Measurements from ENCODE around the gene MARCKS. TPM values are rescaled to one million over a fixed set of nuclear protein-coding genes. Genes with fewer than 3 reads are reported as not detected.

MARCKS gene
- total and polyA plus RNA-seq, 4 donors = 7.7 to 75.6 (median 28.5) TPM

- H3K4me3 ChIP-seq (ENCODE audit: low read length in 2 of 2) = no peak overlapping the region
- H3K9me3 ChIP-seq (ENCODE audit: control insufficient read depth, low read length) = no peaks in the 10 kb centered on the region
- DNase-seq (no peak), ATAC-seq (ENCODE audit: low FRiP score) (no peak)
- H3K36me3 ChIP-seq (ENCODE audit: control insufficient read depth in 1 of 2, insufficient read depth in 2 of 2, low read length in 1 of 2) = no peaks in the 10 kb centered on the region
- no peak overlapping the region for H3K27ac ChIP-seq (ENCODE audit: low read depth in 1 of 2, low read length in 2 of 2)
- no peaks in the 10 kb centered on the region for H3K27me3 ChIP-seq (ENCODE audit: control insufficient read depth in 1 of 2, insufficient read depth in 2 of 2, low read length in 1 of 2)
- intact Hi-C loops (cut with DNase I) = no loop called here
- no peaks in the 10 kb centered on the region for H3K4me1 ChIP-seq (ENCODE audit: control insufficient read depth in 1 of 2, insufficient read depth in 2 of 2, low read length in 2 of 2)
- WGBS, 2 donors = 92 to 94% methylated on average over 1 of the region's 1 CpG
These were observed 29.4 kb downstream of the MARCKS start for GRCh38 chr6:113886512-113886911.

- Histone ChIP-seq H3K4me3 (ENCODE audit: low read length in 2 of 2) (no peak overlapping the region), H3K4me1 (ENCODE audit: control insufficient read depth in 1 of 2, insufficient read depth in 2 of 2, low read length in 2 of 2) (no peaks in the 10 kb centered on the region), H3K27ac (ENCODE audit: low read depth in 1 of 2, low read length in 2 of 2) (no peak overlapping the region), H3K9me3 (ENCODE audit: control insufficient read depth, low read length) (no peaks in the 10 kb centered on the region), H3K27me3 (ENCODE audit: control insufficient read depth in 1 of 2, insufficient read depth in 2 of 2, low read length in 1 of 2) (no peaks in the 10 kb centered on the region), H3K36me3 (ENCODE audit: control insufficient read depth in 1 of 2, insufficient read depth in 2 of 2, low read length in 1 of 2) (no peaks in the 10 kb centered on the region)
- intact Hi-C loops (cut with DNase I) = no loop called here
- DNase-seq (no peak), ATAC-seq (ENCODE audit: low FRiP score) (no peak)
These were observed 31.3 kb downstream of the MARCKS start for GRCh38 chr6:113888493-113888892.

- ATAC-seq (ENCODE audit: low FRiP score) = no peak
- Histone ChIP-seq H3K27me3 (ENCODE audit: control insufficient read depth in 1 of 2, insufficient read depth in 2 of 2, low read length in 1 of 2) (no peaks in the 10 kb centered on the region), H3K4me3 (ENCODE audit: low read length in 2 of 2) (no peak overlapping the region), H3K9me3 (ENCODE audit: control insufficient read depth, low read length) (no peaks in the 10 kb centered on the region), H3K27ac (ENCODE audit: low read depth in 1 of 2, low read length in 2 of 2) (no peak overlapping the region), H3K36me3 (ENCODE audit: control insufficient read depth in 1 of 2, insufficient read depth in 2 of 2, low read length in 1 of 2) (no peaks in the 10 kb centered on the region), H3K4me1 (ENCODE audit: control insufficient read depth in 1 of 2, insufficient read depth in 2 of 2, low read length in 2 of 2) (no peaks in the 10 kb centered on the region)
- DNase-seq = no peak
- intact Hi-C loops (cut with DNase I) = no loop called here
- 85 to 86% methylated on average over 3 of the region's 3 CpGs for WGBS, 2 donors
These were observed 31.9 kb downstream of the MARCKS start for GRCh38 chr6:113888956-113889630.

GRCh38 chr6:113893451-113893850 is 36.3 kb downstream of the MARCKS start:
- Histone ChIP-seq H3K9me3 (ENCODE audit: control insufficient read depth, low read length) (no peaks in the 10 kb centered on the region), H3K4me1 (ENCODE audit: control insufficient read depth in 1 of 2, insufficient read depth in 2 of 2, low read length in 2 of 2) (no peaks in the 10 kb centered on the region), H3K27me3 (ENCODE audit: control insufficient read depth in 1 of 2, insufficient read depth in 2 of 2, low read length in 1 of 2) (no peaks in the 10 kb centered on the region), H3K36me3 (ENCODE audit: control insufficient read depth in 1 of 2, insufficient read depth in 2 of 2, low read length in 1 of 2) (no peaks in the 10 kb centered on the region), H3K27ac (ENCODE audit: low read depth in 1 of 2, low read length in 2 of 2) (no peak overlapping the region), H3K4me3 (ENCODE audit: low read length in 2 of 2) (no peak overlapping the region)
- intact Hi-C loops (cut with DNase I) = no loop called here
- DNase-seq (no peak), ATAC-seq (ENCODE audit: low FRiP score) (no peak)

GRCh38 chr6:113893866-113894265 is 36.7 kb downstream of the MARCKS start:
- H3K9me3 ChIP-seq (ENCODE audit: control insufficient read depth, low read length) = no peaks in the 10 kb centered on the region
- no peak for DNase-seq
- H3K4me3 ChIP-seq (ENCODE audit: low read length in 2 of 2) = no peak overlapping the region
- H3K27ac ChIP-seq (ENCODE audit: low read depth in 1 of 2, low read length in 2 of 2) = no peak overlapping the region
- H3K27me3 ChIP-seq (ENCODE audit: control insufficient read depth in 1 of 2, insufficient read depth in 2 of 2, low read length in 1 of 2) = no peaks in the 10 kb centered on the region
- intact Hi-C loops (cut with DNase I) = no loop called here
- WGBS, 2 donors = 83 to 90% methylated on average over 3 of the region's 3 CpGs
- ATAC-seq (ENCODE audit: low FRiP score) = no peak
- no peaks in the 10 kb centered on the region for H3K4me1 ChIP-seq (ENCODE audit: control insufficient read depth in 1 of 2, insufficient read depth in 2 of 2, low read length in 2 of 2)
- H3K36me3 ChIP-seq (ENCODE audit: control insufficient read depth in 1 of 2, insufficient read depth in 2 of 2, low read length in 1 of 2) = no peaks in the 10 kb centered on the region

GRCh38 chr6:113894712-113895674 is 37.8 kb downstream of the MARCKS start:
- Histone ChIP-seq H3K27ac (ENCODE audit: low read depth in 1 of 2, low read length in 2 of 2) (no peak overlapping the region), H3K36me3 (ENCODE audit: control insufficient read depth in 1 of 2, insufficient read depth in 2 of 2, low read length in 1 of 2) (no peaks in the 10 kb centered on the region), H3K4me3 (ENCODE audit: low read length in 2 of 2) (no peak overlapping the region), H3K9me3 (ENCODE audit: control insufficient read depth, low read length) (no peaks in the 10 kb centered on the region), H3K27me3 (ENCODE audit: control insufficient read depth in 1 of 2, insufficient read depth in 2 of 2, low read length in 1 of 2) (no peaks in the 10 kb centered on the region), H3K4me1 (ENCODE audit: control insufficient read depth in 1 of 2, insufficient read depth in 2 of 2, low read length in 2 of 2) (no peaks in the 10 kb centered on the region)
- 78 to 80% methylated on average over 6 of the region's 6 CpGs for WGBS, 2 donors
- no peak for DNase-seq
- intact Hi-C loops (cut with DNase I) = no loop called here
- no peak for ATAC-seq (ENCODE audit: low FRiP score)

- Histone ChIP-seq H3K27ac (ENCODE audit: low read depth in 1 of 2, low read length in 2 of 2) (no peak overlapping the region), H3K36me3 (ENCODE audit: control insufficient read depth in 1 of 2, insufficient read depth in 2 of 2, low read length in 1 of 2) (no peaks in the 10 kb centered on the region), H3K27me3 (ENCODE audit: control insufficient read depth in 1 of 2, insufficient read depth in 2 of 2, low read length in 1 of 2) (no peaks in the 10 kb centered on the region), H3K4me3 (ENCODE audit: low read length in 2 of 2) (no peak overlapping the region), H3K4me1 (ENCODE audit: control insufficient read depth in 1 of 2, insufficient read depth in 2 of 2, low read length in 2 of 2) (no peaks in the 10 kb centered on the region), H3K9me3 (ENCODE audit: control insufficient read depth, low read length) (no peaks in the 10 kb centered on the region)
- DNase-seq (no peak), ATAC-seq (ENCODE audit: low FRiP score) (no peak)
- intact Hi-C loops (cut with DNase I) = no loop called here
- WGBS, 2 donors = 73 to 82% methylated on average over 2 of the region's 2 CpGs
These were observed 44.3 kb downstream of the MARCKS start for GRCh38 chr6:113901482-113901881.

- DNase-seq (no peak), ATAC-seq (ENCODE audit: low FRiP score) (peak; percentile 54)
- H3K4me1 ChIP-seq (ENCODE audit: control insufficient read depth in 1 of 2, insufficient read depth in 2 of 2, low read length in 2 of 2) = no peaks in the 10 kb centered on the region
- 20 to 24% methylated on average over 9 of the region's 9 CpGs for WGBS, 2 donors
- intact Hi-C loops (cut with DNase I) = no loop called here
- no peaks in the 10 kb centered on the region for H3K27me3 ChIP-seq (ENCODE audit: control insufficient read depth in 1 of 2, insufficient read depth in 2 of 2, low read length in 1 of 2)
- H3K36me3 ChIP-seq (ENCODE audit: control insufficient read depth in 1 of 2, insufficient read depth in 2 of 2, low read length in 1 of 2) = no peaks in the 10 kb centered on the region
- no peak overlapping the region for H3K4me3 ChIP-seq (ENCODE audit: low read length in 2 of 2)
- no peaks in the 10 kb centered on the region for H3K9me3 ChIP-seq (ENCODE audit: control insufficient read depth, low read length)
- H3K27ac ChIP-seq (ENCODE audit: low read depth in 1 of 2, low read length in 2 of 2) = no peak overlapping the region
These were observed 46.7 kb downstream of the MARCKS start for GRCh38 chr6:113903666-113904330.
